ENCODE results near the gene CASZ1.

CASZ1 gene

DNA sequence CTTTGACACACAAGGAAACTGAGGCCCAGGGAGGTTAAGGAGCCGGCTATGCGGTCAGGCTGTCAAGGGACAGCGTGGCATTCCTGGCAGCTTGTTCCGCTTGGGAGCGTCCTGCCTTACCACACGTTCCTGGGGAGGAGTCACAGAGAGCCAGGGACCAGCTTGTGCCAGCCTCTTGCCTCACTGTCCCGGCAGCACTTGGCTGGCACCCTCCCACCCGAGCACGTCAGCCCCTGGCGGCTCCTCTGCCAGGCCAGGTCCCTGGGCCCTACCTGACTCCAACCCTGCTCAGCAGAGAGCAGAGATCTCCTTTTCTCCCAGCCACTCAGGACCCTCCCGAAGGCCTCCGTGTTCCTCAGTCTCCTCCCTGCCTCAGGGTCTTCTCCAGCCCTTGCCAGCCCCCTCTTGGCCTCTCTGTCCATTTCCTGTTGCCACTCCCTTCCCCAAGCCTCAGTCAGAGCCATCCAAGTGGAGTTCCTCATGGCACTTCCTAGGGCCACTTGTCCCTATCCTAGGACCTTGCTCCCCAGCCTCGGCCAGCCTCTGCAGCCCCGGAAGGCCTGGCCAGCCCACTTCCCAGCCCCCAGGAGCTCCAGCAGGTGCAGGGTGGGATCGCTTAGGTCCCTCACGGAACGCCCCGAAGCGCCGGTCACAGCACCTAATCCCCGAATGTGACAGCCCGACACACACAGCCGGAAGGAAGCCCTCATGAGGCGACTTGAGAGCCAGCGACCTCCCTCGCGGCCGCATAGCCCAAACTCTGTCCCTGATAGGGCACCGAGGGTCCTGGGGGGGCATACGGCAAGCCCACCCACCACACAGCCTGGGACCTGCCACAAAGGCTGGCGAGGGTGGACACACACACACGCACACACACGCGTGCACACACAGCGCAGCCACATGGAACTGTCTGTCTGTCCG is 130.3 kb downstream of the CASZ1 start:
- no peak for DNase-seq

GRCh38 chr1:10665226-10665625 is 131.2 kb downstream of the CASZ1 start:
- no peak for DNase-seq

DNA sequence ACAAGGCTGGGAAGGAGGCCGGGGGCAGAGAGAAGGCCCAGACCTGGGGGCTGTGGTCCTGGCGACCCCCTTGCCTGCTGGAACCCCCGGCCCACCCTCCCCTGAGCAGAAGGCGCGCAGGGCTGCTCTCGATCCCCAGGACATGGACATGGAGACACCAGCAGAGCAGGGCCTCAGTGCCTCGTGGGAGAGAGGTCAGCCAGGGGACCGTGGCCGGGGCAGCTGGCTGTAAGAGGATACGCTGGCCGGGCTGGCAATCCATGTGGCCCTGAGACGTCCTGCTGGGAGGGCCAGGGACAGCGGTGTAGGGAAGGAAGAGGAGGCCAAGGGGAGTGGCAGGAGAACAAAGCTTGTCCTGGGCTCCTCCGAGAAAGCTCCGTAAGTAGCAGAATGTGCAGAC is 132.2 kb downstream of the CASZ1 start:
- no peak for DNase-seq

- no peak for DNase-seq
Measured at GRCh38 chr1:10663678-10664035, 132.8 kb downstream of the CASZ1 start.

- DNase-seq, result no peak
Measured at GRCh38 chr1:10662824-10663677, 133.4 kb downstream of the CASZ1 start.

- no peak for DNase-seq
Measured at GRCh38 chr1:10662090-10662688, 134.3 kb downstream of the CASZ1 start.

DNA sequence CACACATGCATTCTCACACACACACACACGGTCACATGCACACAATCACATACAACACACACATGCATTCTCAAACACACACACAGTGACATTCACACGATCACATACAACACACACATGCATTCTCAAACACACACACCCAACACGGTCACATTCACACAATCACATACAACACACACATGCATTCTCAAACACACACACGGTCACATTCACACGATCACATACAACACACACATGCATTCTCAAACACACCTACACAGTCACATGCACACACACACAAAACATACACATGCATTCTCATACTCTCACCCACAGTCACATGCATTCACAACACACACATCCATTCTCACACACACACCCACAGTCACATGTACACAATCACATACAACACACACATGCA is 135.0 kb downstream of the CASZ1 start:
- DNase-seq, result no peak

- no peak for DNase-seq
Measured at GRCh38 chr1:10659646-10660540, 136.6 kb downstream of the CASZ1 start.

DNA sequence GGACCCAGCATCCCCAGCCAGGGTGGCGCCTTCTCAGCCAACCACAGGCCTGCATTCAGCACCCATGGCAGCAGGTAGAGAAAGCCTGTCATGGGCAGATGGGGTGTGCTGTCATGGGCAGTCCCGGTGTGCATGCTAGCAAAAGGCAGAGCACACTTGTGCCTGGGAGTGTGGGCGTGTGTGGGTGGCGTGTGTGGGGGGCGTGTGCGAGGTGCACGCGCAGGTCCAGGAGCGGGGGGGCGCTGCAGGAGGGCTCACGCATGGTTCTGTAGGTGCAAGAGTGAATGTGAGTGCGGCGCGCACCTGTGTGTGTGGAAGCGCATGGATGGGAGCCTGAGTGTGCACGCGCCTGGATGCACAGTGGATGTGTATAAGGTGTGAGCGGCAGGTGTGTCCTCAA is 137.2 kb downstream of the CASZ1 start:
- DNase-seq, result no peak

- DNase-seq, result no peak
Measured at GRCh38 chr1:10658396-10659066, 137.9 kb downstream of the CASZ1 start.

GRCh38 chr1:10657088-10657847 is 139.2 kb downstream of the CASZ1 start:
- no peak for DNase-seq

DNA sequence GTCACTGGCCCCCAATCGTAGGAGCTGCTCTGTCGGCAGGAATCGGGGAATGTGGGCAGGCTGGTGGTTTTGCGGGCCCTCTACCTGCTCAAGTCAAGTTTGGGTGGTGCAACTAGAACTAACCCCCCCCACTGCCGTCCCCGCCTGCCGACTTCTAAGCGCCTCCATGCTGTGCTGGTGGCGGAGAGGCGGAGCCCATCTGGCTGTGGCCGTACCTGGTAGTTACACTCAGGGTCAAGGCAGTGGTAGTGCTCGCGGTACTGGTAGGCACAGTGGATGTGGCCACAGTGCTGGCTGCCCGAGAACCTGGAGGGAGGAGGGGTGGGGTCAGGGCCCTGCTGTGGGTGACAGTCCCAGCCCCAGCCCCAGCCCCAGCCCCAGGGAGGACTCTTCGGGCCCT is 140.0 kb downstream of the CASZ1 start:
- DNase-seq, result no peak

- no peak for DNase-seq
Measured at GRCh38 chr1:10655002-10655401, 141.4 kb downstream of the CASZ1 start.

DNA sequence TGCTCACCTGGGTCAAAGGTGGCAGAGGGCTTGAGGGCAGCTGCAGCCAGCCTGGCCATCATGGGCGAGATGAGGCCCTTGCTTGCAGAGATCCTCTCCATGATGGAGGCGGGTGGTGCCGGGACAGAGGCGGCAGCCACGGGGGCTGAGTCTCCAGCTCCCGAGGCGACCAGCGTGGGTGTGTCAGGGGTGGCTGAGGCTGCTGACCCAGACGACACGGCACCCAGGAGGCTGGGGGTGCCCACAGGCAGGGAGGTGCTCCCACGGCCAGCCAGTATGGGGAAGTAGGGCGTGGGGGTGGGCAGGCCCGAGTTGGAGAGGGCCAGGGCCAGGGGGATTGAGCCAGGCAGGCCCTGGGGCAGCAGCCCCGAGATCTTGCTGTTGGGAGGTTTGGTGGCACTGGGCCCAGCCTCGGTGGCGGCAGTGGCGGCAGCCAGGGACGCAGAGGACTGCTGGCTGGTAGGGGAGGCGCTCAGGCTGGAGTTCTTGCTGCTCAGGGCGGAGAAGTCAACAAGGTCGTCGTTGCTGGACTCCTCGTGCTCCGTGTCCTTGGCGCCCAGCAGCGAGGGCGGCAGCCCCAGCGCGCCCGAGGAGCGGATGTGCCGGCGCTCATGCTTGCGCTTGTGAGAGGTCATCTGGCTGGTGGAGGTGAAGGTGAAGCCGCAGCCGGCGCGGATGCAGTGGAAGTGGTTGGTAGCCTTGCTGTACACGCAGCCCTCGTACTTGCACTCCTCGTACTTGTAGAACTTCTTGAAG is 142.9 kb downstream of the CASZ1 start:
- DNase-seq, result no peak

DNA sequence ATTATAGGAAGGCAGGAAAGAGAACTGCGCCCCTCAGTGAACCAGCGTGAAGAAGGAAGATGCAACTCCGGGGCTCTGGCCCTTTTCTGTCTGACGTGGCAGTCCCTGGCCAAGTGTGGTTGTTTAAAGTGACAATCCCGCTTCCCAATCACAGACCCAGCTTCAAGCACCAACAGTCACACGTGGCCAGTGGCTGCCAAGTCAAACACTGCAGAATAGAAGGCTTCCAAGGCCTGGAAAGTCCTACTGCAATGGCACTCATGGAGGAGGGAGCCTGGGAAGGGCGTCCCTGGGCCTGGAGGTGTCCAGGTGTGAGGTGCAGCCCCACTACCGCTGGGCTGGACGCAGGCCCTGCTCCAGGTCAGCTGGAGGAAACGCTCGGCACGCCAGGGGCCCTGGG is 143.8 kb downstream of the CASZ1 start:
- no peak for DNase-seq

DNA sequence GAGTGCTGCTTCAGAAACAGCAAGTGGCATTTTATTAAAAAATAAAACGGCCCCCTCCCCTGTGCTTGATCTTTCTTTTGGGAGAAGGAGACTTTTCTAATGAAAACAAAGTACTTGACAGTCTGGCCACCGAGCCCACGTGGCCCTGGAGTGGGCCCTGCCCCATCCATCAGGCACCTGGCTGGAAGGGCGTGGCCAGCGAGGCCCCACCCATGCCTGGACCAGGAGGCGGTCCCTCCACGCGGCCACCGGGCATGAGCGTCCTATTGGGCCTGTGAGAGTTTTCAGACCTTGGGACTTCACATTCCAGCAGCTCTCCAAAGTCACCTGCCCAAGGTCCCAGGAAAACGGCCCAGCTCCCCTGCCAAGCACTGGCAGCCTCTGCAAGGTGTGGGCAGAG is 144.7 kb downstream of the CASZ1 start:
- DNase-seq, result no peak

DNA sequence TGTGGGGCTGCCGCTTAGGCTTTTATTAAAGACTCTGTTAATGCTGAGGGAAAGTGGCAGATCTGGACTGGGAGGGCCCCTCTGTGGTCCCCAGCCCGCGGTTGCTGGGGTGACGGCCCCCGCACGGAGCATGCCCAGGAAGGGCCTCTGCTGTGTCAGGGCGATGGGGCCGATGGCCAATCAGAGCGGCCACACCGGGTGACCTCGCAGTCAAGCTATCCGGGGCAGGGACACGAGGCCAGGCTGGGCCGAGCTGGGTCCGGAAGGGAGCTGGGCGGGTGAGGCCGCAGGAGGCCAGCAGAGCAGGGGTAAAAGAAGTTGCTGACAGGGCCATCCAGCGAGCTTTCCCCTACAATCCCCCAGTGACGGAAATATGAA is 145.1 kb downstream of the CASZ1 start:
- no peak for DNase-seq

DNA sequence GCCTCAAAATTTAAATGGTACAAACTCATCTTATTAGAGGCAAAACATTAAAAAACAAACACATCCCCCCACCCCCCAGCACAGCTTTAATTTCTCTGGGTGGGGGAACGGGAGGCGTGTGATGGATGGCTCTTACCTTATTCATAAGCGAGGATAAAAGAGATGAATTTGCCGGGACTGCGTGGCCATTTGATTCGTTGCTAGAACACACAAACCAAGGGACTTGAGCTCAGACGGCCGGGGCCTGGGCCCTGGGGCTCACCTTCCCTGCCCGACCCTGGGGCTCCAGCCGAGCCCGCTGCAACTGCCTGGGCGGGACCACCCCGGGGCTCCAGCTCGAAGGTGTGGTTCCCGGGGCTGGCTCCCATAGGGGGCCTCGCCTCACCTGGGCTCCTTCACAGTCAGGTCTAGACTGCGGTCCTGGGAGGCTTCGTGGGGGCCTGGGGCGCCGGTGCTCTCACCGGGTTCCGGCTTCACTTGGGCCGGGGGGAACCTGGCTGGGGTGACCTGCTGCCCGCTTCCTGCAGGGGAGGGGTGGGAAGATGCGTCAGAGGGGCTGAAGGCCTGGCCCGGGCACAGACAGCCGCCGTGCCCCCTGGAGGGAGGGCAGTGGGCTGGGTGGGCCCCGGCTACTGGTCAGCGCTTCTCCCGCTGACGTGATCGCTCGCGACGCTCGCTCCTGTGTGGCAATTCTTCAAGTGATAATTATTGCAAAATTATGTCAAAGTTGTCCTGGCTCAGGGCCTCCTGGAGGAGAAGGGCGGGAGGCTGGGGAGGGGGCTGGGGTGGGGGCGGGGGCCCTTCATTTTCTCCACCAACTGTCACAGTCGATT is 145.7 kb downstream of the CASZ1 start:
- no peak for DNase-seq

DNA sequence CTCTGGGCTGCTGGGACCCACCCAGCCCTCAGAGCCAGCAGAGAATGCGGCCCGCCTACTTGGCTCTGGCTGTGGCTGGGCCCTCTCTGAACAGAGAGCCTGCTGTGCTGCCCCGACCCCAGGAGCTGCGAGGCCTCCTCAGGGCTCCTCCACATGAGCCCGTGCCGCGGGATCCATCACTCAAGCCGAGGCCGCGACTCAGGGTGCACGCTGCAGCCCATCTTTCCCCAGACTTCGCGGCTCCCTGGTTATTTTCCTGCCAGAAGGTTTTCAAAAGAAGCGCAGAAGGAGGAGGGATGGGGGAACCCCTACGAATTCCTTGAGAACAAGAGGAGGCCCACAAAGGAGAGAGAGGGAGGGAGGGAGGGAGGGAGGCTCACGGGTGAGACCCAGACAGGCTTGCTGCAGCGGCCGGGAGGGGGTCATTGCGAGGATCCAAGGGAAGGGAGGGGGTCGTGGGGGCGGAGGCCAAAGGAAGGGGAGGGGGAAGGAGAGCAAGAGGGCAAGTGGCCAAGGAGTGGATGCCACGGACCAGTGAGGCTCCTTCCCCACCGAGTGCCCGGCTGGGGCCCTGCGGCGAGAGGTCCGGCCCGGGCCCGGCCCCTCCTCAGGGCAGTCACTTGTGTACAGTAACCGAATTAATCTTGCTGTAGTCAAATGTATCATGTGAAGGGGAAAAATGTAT is 146.8 kb downstream of the CASZ1 start:
- DNase-seq, result no peak
